Activated T-cell treated with anti-CD3 and anti-CD28 coated beads, Interleukin-2, amount 50 U/mL, for 1 hour (primary cell): ENCODE measurements around the gene THSD4.

Source experiments
- DNase-seq: peaks from one replicate; pipeline ENCODE4 v3.0.0-alpha.2; 2020

THSD4 gene

GRCh38 chr15:71515375-71516186 is 400.3 kb downstream of the THSD4 start:
- no peak for DNase-seq

GRCh38 chr15:71517751-71518150 is 402.5 kb downstream of the THSD4 start:
- no peak for DNase-seq

- no peak for DNase-seq
Observed at GRCh38 chr15:71518661-71519060, 403.4 kb downstream of the THSD4 start.

- DNase-seq: no peak
Observed at GRCh38 chr15:71526060-71526820, 411.0 kb downstream of the THSD4 start.

- DNase-seq: no peak
Observed at GRCh38 chr15:71529361-71529760, 414.1 kb downstream of the THSD4 start.

GRCh38 chr15:71530116-71530515 is 414.8 kb downstream of the THSD4 start:
- DNase-seq: no peak

- DNase-seq: no peak
Observed at GRCh38 chr15:71532994-71533393, 417.7 kb downstream of the THSD4 start.

GRCh38 chr15:71538181-71538580 is 422.9 kb downstream of the THSD4 start:
- DNase-seq: no peak

GRCh38 chr15:71541746-71542145 is 426.5 kb downstream of the THSD4 start:
- no peak for DNase-seq

- no peak for DNase-seq
Observed at GRCh38 chr15:71542836-71543235, 427.6 kb downstream of the THSD4 start.

- no peak for DNase-seq
Observed at GRCh38 chr15:71543413-71543812, 428.1 kb downstream of the THSD4 start.

- no peak for DNase-seq
Observed at GRCh38 chr15:71545223-71545760, 430.0 kb downstream of the THSD4 start.

GRCh38 chr15:71545923-71546322 is 430.7 kb downstream of the THSD4 start:
- no peak for DNase-seq

GRCh38 chr15:71547011-71547410 is 431.7 kb downstream of the THSD4 start:
- DNase-seq: no peak

GRCh38 chr15:71548401-71548807 is 433.1 kb downstream of the THSD4 start:
- DNase-seq: no peak

- no peak for DNase-seq
Observed at GRCh38 chr15:71549091-71549490, 433.8 kb downstream of the THSD4 start.

GRCh38 chr15:71549697-71550096 is 434.4 kb downstream of the THSD4 start:
- no peak for DNase-seq

- no peak for DNase-seq
Observed at GRCh38 chr15:71551566-71551965, 436.3 kb downstream of the THSD4 start.

GRCh38 chr15:71559098-71559497 is 443.8 kb downstream of the THSD4 start:
- no peak for DNase-seq

- DNase-seq: no peak
Observed at GRCh38 chr15:71559616-71560015, 444.3 kb downstream of the THSD4 start.

- DNase-seq: no peak
Observed at GRCh38 chr15:71562251-71562650, 447.0 kb downstream of the THSD4 start.

- no peak for DNase-seq
Observed at GRCh38 chr15:71564217-71564616, 448.9 kb downstream of the THSD4 start.

- no peak for DNase-seq
Observed at GRCh38 chr15:71565006-71565405, 449.7 kb downstream of the THSD4 start.

GRCh38 chr15:71565631-71566160 is 450.4 kb downstream of the THSD4 start:
- no peak for DNase-seq
